Prostate gland (tissue), 2 donors: Measurements from ENCODE around the gene CSPG4.

ENCODE experiments used
- CTCF ChIP-seq, 4 experiments: fragments of 200-600 bp in 2 of 4; fragments of 450-650 bp in 2 of 4; sonication (generic) in 2 of 4; IDR thresholded peaks; 1 replicate in 3 of 4; 2 replicates in 1 of 4; pipeline ENCODE4 v1.5.1; 2016 to 2019; ENCODE audit warnings: antibody characterized with exemption in 4 of 4, mild to moderate bottlenecking in 2 of 4, moderate library complexity in 2 of 4
- POLR2AphosphoS5 ChIP-seq: sonication (generic); formaldehyde crosslinking; IDR thresholded peaks from one replicate; pipeline ENCODE4 v1.6.1; 2017; ENCODE audit warnings: antibody characterized with exemption

DNA sequence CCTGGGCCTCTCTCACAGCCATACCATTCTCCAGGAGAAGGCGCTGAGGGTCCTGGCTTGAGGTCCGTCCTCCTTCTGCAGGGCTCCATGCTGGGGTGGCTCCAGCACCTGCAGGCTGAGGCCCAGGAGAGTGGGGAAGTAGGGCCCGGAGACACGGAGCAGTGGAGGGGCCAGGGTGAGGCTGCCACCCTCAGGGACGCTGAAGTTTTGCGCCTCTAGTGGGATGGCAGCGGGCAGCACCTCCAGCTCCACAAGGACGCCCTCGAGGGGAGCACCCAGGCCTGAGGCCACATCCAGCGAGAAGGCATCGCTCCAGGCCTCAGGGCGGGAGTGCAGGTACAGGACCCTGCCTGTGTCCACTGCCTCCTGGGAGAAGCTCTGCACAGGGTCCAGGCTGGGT is 27.5 kb downstream of the CSPG4 start:
- TF ChIP-seq CTCF (IDR thresholded peaks at IDR 0.05) (no peak), POLR2AphosphoS5 (no peak)
